DMS79 treated with DMSO at 0.1 percent for 48 hours (cell line): ENCODE results near the gene FMO4.
"Not testable (repeated sequence)": the region's sequence is repeated elsewhere in the genome, so short reads cannot be mapped to it uniquely, and the experiment has no call there.

Experiments used
- DNase-seq: peaks from one replicate; lab custom pipeline; 2025; lab: John Stamatoyannopoulos, UW

FMO4 gene

GRCh38 chr1:171389171-171389570 lies 75.2 kb downstream of the FMO4 start:
- DNase-seq, result no peak

DNA sequence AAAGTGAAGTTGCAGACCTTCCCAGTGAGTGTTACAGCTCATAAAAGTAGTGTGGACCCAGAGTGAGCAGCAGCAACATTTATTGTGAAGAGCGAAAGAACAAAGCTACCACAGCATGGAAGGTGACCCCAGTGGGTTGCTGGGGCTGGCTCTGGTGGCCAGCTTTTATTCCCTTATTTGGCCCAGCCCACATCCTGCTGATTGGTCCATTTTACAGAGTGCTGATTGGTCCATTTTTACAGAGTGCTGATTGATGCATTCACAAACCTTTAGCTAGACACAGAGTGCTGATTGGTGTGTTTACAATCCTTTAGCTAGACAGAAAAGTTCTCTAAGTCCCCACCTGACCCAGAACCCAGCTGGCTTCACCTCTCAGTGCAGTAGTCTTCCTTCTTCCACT lies 76.8 kb downstream of the FMO4 start:
- DNase-seq, result not testable (repeated sequence)
